ENCODE data around the gene MANEAL.

MANEAL gene

DNA sequence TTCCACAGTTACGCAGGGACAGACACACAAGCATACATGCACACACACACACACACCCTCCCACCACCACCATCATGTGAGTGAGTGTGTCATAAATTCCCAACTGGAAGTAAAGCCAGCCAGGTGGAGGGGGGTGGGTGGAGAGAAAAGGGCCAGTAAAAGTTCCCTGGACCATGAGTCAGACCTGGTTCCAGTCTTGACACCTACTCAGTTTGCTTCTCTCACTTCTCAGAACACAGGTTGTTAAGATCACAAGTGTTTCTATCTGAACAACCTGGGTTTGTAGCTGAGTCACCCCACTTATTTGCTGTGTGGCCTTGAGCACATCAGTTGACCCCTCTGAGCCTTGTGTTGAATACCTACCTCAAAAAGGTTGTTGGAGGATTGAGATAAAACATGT lies 38.4 kb upstream of the MANEAL start:
- TF ChIP-seq, protein P1, sequence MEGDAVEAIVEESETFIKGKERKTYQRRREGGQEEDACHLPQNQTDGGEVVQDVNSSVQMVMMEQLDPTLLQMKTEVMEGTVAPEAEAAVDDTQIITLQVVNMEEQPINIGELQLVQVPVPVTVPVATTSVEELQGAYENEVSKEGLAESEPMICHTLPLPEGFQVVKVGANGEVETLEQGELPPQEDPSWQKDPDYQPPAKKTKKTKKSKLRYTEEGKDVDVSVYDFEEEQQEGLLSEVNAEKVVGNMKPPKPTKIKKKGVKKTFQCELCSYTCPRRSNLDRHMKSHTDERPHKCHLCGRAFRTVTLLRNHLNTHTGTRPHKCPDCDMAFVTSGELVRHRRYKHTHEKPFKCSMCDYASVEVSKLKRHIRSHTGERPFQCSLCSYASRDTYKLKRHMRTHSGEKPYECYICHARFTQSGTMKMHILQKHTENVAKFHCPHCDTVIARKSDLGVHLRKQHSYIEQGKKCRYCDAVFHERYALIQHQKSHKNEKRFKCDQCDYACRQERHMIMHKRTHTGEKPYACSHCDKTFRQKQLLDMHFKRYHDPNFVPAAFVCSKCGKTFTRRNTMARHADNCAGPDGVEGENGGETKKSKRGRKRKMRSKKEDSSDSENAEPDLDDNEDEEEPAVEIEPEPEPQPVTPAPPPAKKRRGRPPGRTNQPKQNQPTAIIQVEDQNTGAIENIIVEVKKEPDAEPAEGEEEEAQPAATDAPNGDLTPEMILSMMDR (IDR thresholded peaks at IDR 0.05; ENCODE audit: low read depth, low read length, missing control alignments): no peak
- DNase-seq (ENCODE audit: low read depth): peak; percentile 15
- H3K4me3 ChIP-seq (ENCODE audit: low read depth, low read length): no peak overlapping the region

DNA sequence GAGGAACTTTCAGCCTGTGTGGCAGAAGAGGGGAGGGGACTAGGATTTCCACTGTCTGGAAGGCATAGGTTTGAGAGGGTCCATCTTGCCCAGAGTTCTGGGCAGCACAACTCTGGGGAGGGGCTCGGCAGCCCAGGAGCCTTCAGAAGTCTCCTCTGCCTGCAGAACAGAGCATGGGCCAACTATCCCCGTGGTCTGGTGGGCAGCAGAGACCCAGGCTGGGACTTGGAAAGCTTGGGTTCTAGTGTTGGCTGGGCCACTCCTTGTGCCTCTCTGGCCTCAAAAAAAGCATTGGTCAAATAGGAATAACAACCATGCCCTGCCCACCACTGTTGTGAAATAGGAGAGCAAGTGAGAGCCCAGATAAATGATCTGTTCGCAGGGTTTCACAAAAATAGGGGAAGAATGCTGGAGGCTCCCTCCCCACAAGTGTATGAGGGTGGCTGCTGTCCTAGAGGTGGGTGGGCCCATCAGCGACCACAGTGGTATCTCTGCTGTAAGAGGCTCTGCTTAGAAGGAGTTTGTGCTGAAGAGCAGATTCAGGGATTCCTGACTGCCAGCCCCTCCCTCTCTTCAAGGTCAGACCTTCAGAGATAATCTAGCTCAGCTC lies 37.6 kb upstream of the MANEAL start:
- no peak for DNase-seq (ENCODE audit: low read depth)
- TF ChIP-seq, protein P1 (IDR thresholded peaks at IDR 0.05; ENCODE audit: low read depth, low read length, missing control alignments): no peak

DNA sequence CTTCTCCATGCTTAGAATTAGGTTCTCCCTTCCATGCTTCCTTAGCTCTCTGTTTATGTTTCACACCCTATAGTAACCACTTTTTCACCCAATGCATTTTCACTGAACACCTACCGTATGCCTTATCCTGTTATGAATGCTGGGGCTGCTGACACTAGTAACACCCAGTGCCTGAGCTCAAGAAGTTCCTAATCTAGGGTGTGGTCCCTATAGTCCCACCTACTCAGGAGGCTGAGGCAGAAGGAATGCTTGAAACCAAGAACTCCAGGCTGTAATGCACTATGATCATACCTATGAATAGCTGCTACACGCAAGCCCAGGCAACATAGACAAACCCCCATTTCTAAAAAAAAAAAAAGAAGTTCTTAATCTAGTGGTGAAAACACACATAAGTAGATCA lies 34.2 kb upstream of the MANEAL start:
- TF ChIP-seq, protein P1 (IDR thresholded peaks at IDR 0.05; ENCODE audit: low read depth, low read length, missing control alignments): no peak
- no peak overlapping the region for H3K4me3 ChIP-seq (ENCODE audit: low read depth, low read length)
- DNase-seq (ENCODE audit: low read depth): no peak

More for the DNA sequence above, 37.6 kb upstream of the MANEAL start:
- H3K4me3 ChIP-seq (ENCODE audit: low read depth, low read length): no peak overlapping the region

DNA sequence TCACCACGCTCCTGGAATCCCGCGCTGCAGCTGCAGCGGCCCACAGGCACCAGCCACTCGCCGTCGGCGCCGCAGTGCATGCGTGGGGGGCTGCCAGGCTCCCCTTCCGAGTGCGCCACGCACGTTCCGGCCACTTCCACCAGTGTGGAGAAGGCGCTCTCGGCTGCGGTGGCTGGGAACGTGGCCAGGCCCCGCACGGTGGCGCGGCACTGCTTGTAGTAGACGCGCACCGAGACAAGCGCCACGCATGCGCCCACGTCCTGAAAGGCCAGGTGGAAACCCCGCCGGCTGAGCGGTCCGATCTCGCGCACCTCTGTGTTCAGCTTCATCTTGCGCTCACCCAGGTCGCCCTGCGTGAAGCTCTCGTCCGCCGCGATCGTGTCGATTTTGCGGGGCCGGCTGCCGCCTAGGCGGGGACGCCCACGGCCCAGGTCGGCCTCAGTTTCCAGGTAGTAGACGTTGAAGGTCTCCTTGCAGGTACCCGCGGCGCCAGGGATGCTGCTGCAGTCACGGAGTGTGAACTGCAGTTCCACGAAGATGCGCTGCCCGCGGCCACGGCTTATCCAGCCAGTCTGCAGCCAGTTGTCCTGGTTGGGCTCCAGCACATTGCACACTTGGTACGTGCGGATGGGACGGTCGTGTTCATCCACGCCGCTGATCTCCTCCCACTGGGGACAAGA lies 32.1 kb upstream of the MANEAL start:
- no peak for DNase-seq (ENCODE audit: low read depth)
- TF ChIP-seq, protein P1 (IDR thresholded peaks at IDR 0.05; ENCODE audit: low read depth, low read length, missing control alignments): no peak
- no peak overlapping the region for H3K4me3 ChIP-seq (ENCODE audit: low read depth, low read length)

DNA sequence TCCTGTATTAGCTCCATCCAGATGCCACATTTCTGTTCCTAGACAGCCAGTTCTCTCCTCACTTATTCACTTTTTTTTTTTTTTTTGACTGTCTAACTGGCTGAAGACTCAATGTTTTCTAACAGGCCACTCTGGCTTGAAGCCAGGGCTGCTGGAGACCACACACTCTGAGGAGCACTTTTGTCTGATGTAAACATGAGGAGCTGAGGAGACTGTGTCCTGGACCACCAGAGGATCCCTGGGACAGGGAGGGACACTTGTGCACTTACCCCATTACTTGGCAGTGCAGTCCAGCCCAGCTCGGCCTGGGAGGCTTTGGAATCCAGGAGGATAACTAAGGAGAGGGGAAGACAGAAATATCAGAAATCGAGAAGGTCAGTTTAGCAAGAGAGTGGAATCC lies 31.1 kb upstream of the MANEAL start:
- H3K4me3 ChIP-seq (ENCODE audit: low read depth, low read length): no peak overlapping the region
- TF ChIP-seq, protein P1 (IDR thresholded peaks at IDR 0.05; ENCODE audit: low read depth, low read length, missing control alignments): no peak
- no peak for DNase-seq (ENCODE audit: low read depth)

DNA sequence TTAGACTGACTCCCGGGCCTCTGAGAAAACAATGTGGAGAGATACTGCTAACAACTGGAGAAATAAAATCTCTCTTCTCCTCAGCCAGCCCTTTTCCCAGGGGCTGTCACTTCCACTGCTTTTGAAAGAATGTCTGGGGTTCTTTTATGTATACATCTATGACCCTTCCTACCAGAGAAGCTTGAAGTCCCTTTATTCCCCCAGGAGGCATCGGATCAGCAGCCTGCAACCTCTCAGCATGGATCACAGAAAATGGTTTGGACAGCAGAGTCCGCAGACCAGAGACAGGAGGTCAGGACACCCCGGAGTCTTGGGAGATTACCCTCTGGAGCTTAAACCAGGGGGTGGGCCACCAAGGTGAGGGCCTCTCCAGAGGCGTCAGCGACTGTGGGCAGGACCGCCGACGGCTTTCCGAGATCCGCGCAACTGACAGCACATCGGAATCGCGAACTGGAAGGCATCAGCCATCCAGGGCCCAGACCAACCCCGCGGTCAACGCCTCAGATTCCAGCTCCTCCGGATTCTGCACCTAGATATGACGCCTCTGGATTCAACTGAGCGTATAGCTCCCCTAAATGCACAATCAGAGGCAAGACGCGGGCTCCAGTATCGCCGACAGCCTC lies 29.7 kb upstream of the MANEAL start:
- no peak overlapping the region for H3K4me3 ChIP-seq (ENCODE audit: low read depth, low read length)
- no peak for DNase-seq (ENCODE audit: low read depth)
- TF ChIP-seq, protein P1 (IDR thresholded peaks at IDR 0.05; ENCODE audit: low read depth, low read length, missing control alignments): no peak

Measured in GM12864 (cell line).